GM12878 (cell line): ENCODE data around the gene SNRPD3. TPM values are rescaled to one million over a fixed set of nuclear protein-coding genes. Genes with fewer than 3 reads are reported as not detected.
A peak's percentile ranks its signal among the peaks of the same experiment; 100 is the strongest.

Experiments
- ATAC-seq: fragments of 200-7000 bp; cut with Tn5 transposase; 3 replicates; pipeline ENCODE4 v1.9.1; 2020; ENCODE audit warnings: mild to moderate bottlenecking, moderate library complexity
- BruUV-seq: library from RNA; stranded (reverse); fragments of 400-500 nt; replicated peaks from 2 replicates; lab custom pipeline; 2021; lab: Mats Ljungman, UMichigan
- CTCF ChIA-PET: fragments of 300-600 bp; sonication (Branson Sonifier 250); formaldehyde crosslinking; extraction: SDS; loops from one replicate; lab custom pipeline; 2021; ENCODE audit warnings: inconsistent platforms; lab: Yijun Ruan, JAX
- POLR2A ChIA-PET: fragments of 350-600 bp; formaldehyde crosslinking; extraction: SDS; loops from one replicate; lab custom pipeline; 2021; ENCODE audit warnings: inconsistent platforms; lab: Charles Lee
- RAD21 ChIA-PET: fragments of 300-600 bp; sonication (Branson Sonifier 250); formaldehyde crosslinking; loops from one replicate; lab custom pipeline; 2023; ENCODE audit warnings: antibody characterized with exemption; ENCODE audit not compliant: unreplicated experiment; lab: Charles Lee
- SMC1A ChIA-PET: fragments of 300-600 bp; sonication (Branson Sonifier 250); formaldehyde crosslinking; loops from one replicate; lab custom pipeline; 2023; ENCODE audit not compliant: unreplicated experiment, uncharacterized antibody; lab: Charles Lee
- DNase-seq: peaks from one replicate; pipeline ENCODE4 v3.0.0-alpha.2; 2011; ENCODE audit warnings: low read depth, low spot score
- FAIRE-seq: peaks from 3 replicates; lab custom pipeline; 2011; peaks lifted over from hg19 to GRCh38; lab: Jason Lieb, UNC
- H2AFZ ChIP-seq: 2 replicates; pipeline ENCODE4 v1.6.0; 2011; ENCODE audit warnings: low read depth, low read length, control low read depth; ENCODE audit not compliant: control insufficient read depth
- H3K27ac ChIP-seq: 2 replicates; pipeline ENCODE4 v1.5.1; 2011; ENCODE audit warnings: control low read depth; ENCODE audit not compliant: control insufficient read depth, insufficient read depth
- H3K27me3 ChIP-seq, 2 experiments: replicated peaks in 1 of 2; 2 replicates each; pipeline versions ENCODE4 v1.6.0 to v1.6.1; 2011; ENCODE audit warnings: low read length in 1 of 2; ENCODE audit not compliant: control insufficient read depth in 2 of 2, insufficient read depth in 2 of 2
- H3K36me3 ChIP-seq, 2 experiments: 2 replicates each; pipeline ENCODE4 v1.5.1; 2011; ENCODE audit warnings: low read length in 1 of 2; ENCODE audit not compliant: control insufficient read depth in 2 of 2, insufficient read depth in 2 of 2
- H3K4me1 ChIP-seq: 2 replicates; pipeline ENCODE4 v1.6.1; 2011; ENCODE audit warnings: mild to moderate bottlenecking, low read length, moderate library complexity, mixed read lengths; ENCODE audit not compliant: control insufficient read depth, insufficient read depth
- H3K4me2 ChIP-seq: 2 replicates; pipeline ENCODE4 v1.6.0; 2011; ENCODE audit warnings: control low read depth; ENCODE audit not compliant: control insufficient read depth, insufficient read depth
- H3K4me3 ChIP-seq: fragments of 200-600 bp; sonication (generic); 2 replicates; pipeline ENCODE4 v1.5.1; 2016
- H3K79me2 ChIP-seq: 2 replicates; pipeline ENCODE4 v1.6.0; 2011; ENCODE audit warnings: low read length; ENCODE audit not compliant: control insufficient read depth, insufficient read depth
- H3K9ac ChIP-seq: 2 replicates; pipeline ENCODE4 v1.8.0; 2011; ENCODE audit warnings: low read length, control low read depth, mixed read lengths; ENCODE audit not compliant: control insufficient read depth, insufficient read depth
- H3K9me3 ChIP-seq: replicated peaks from 3 replicates; pipeline ENCODE4 v1.5.1; 2011; ENCODE audit warnings: mild to moderate bottlenecking, low read length; ENCODE audit not compliant: control insufficient read depth, insufficient read depth
- H4K20me1 ChIP-seq: 2 replicates; pipeline ENCODE4 v1.6.0; 2011; ENCODE audit not compliant: control insufficient read depth, insufficient read depth
- BHLHE40 ChIP-seq, 2 experiments: fragments of 450-650 bp in 1 of 2; IDR thresholded peaks; 2 replicates each; pipeline ENCODE4 v1.6.1; 2011 to 2017; ENCODE audit warnings: low read depth in 2 of 2, borderline replicate concordance in 1 of 2, improper control_type of control experiment in 1 of 2, low read length in 1 of 2, mild to moderate bottlenecking in 1 of 2
- CHD1 ChIP-seq: IDR thresholded peaks from 2 replicates; pipeline ENCODE4 v1.6.1; 2012; ENCODE audit warnings: low read depth, low read length, improper control_type of control experiment
- GATAD2B ChIP-seq: fragments of 450-650 bp; conservative IDR thresholded peaks from 2 replicates; pipeline ENCODE4 v1.6.1; 2017; ENCODE audit warnings: low read depth, mild to moderate bottlenecking, moderate library complexity
- HSF1 ChIP-seq: fragments of 150-350 bp; IDR thresholded peaks from 2 replicates; pipeline ENCODE4 v1.6.1; 2014; ENCODE audit warnings: mild to moderate bottlenecking, low read depth, low read length
- NFXL1 ChIP-seq: fragments of 450-650 bp; IDR thresholded peaks from 2 replicates; pipeline ENCODE4 v1.6.1; 2017; ENCODE audit warnings: antibody characterized with exemption, mild to moderate bottlenecking, borderline replicate concordance
- POLR2AphosphoS5 ChIP-seq: IDR thresholded peaks from 2 replicates; pipeline ENCODE4 v1.6.1; 2011; ENCODE audit warnings: mild to moderate bottlenecking, low read length, inconsistent platforms
- RB1 ChIP-seq: fragments of 450-650 bp; formaldehyde crosslinking; IDR thresholded peaks from 2 replicates; pipeline ENCODE4 v1.6.1; 2017; ENCODE audit warnings: mild to moderate bottlenecking, borderline replicate concordance
- WGBS: methylation state at CpG from one replicate; pipeline ENCODE4 v1.1.6; 2016; ENCODE audit warnings: low lambda C conversion rate; ENCODE audit not compliant: insufficient replicate concordance, insufficient coverage; ENCODE audit errors: missing lambda C conversion rate; 5-methylcytosine and 5-hydroxymethylcytosine counted together
- in situ Hi-C: fragments of 300-500 bp; cut with MboI; formaldehyde crosslinking; loops from 9 replicates; pipeline ENCODE4 v1.14.3; 2018; ENCODE audit warnings: mixed read lengths
- intact Hi-C: fragments of 100-400 bp; cut with micrococcal nuclease; formaldehyde crosslinking; loops from one replicate; pipeline ENCODE4 v1.14.2; 2022; ENCODE audit not compliant: unreplicated experiment
- polyA plus RNA-seq, 11 experiments: library from polyadenylated mRNA; depleted of rRNA in 4 of 11; unstranded in 6 of 11; stranded (reverse) in 5 of 11; fragments of >200 nt; fragmentation: Nextera tagmentation in 4 of 11; fragmentation: Illumina TruSeq in 1 of 11; extraction: Ambion mirVana in 4 of 11; extraction: Trizol in 1 of 11; gene quantifications; 1 replicate in 1 of 11; 2 replicates in 10 of 11; pipeline versions ENCODE4 v1.2.1 to v1.2.3, GENCODE V29; 2011 to 2016; ENCODE audit warnings: inconsistent platforms in 2 of 11, missing spikeins in 2 of 11, low read depth in 1 of 11
- total RNA-seq, 4 experiments: library from RNA; depleted of rRNA in 3 of 4; stranded (reverse); fragments of >200 nt in 3 of 4; fragmentation: Illumina TruSeq in 1 of 4; extraction: Trizol in 1 of 4; gene quantifications; 2 replicates each; pipeline versions ENCODE4 v1.2.1 to v1.2.3, GENCODE V29; 2013 to 2021

The SNRPD3 gene
- total and polyA plus RNA-seq, 10 of the 15 experiments (the other 5 are each of a cell fraction or from before 2014, with no cell fraction given) = 112 to 324 (median 242) TPM

- Histone ChIP-seq H3K36me3 (peaks cover 4 to 14% of the 10 kb centered on the region in 2 experiments; a peak in 3 of 4 replicates), H3K9me3 (no peaks in the 10 kb centered on the region), H4K20me1 (no peaks in the 10 kb centered on the region), H3K27ac (no peak overlapping the region), H3K27me3 (no peaks in the 10 kb centered on the region), H3K4me2 (no peak overlapping the region), H3K4me1 (peaks cover 10% of the 10 kb centered on the region), H3K4me3 (no peak overlapping the region), H2AFZ (no peak overlapping the region), H3K79me2 (peaks cover 45% of the 10 kb centered on the region), H3K9ac (no peak overlapping the region)
- ChIA-PET CTCF (no interaction called here), POLR2A (interaction anchor here (0.6 kb wide), 1 partner anchor 251 kb away, joined by 3 read pairs; no protein-coding TSS in a partner anchor), SMC1A (no interaction called here), RAD21 (no interaction called here)
- no peak for FAIRE-seq
- WGBS = 74% methylated on average over 8 of the region's 8 CpGs
- in situ Hi-C loops = no loop called here
- BruUV-seq = no TSS peak
- intact Hi-C loops = no loop called here
- ATAC-seq = no peak
- TF ChIP-seq RB1 (no peak), POLR2AphosphoS5 (0 out of 2 replicates have a peak, but pooled peaks have one; percentile 18), NFXL1 (no peak), GATAD2B (no peak), HSF1 (no peak), BHLHE40 (IDR thresholded peaks at IDR 0.05; ENCODE audit: borderline replicate concordance in 1 of 2, low read depth in 2 of 2, low read length in 1 of 2) (peak in 1 of 2 experiments; percentile 53; a peak in 1 of 4 replicates), CHD1 (no peak)
- DNase-seq = no peak
Observed at GRCh38 chr22:24550028-24550901, 5.5 kb upstream of the SNRPD3 start.
